Right cardiac atrium (tissue), 5 donors: ENCODE measurements around the gene CEP128. TPM values are rescaled to one million over a fixed set of nuclear protein-coding genes. Genes with fewer than 3 reads are reported as not detected.
A peak's percentile ranks its signal among the peaks of the same experiment; 100 is the strongest.

ENCODE experiments used
- ATAC-seq, 2 donors: fragments of 200-7000 bp; cut with Tn5 transposase; one replicate each; pipeline versions ENCODE4 v1.8.0 to v1.9.1; 2020; ENCODE audit warnings: moderate library complexity in 2 of 2, mild to moderate bottlenecking in 1 of 2
- DNase-seq, 3 donors: peaks; one replicate each; pipeline ENCODE4 v3.0.0-alpha.2; 2020
- H3K27ac ChIP-seq: one replicate; pipeline ENCODE4 v1.5.1; 2013; ENCODE audit warnings: mild to moderate bottlenecking, low read length, control low read depth, moderate library complexity
- H3K27me3 ChIP-seq: one replicate; pipeline ENCODE4 v1.6.1; 2013; ENCODE audit not compliant: control insufficient read depth, insufficient read depth
- H3K4me1 ChIP-seq: one replicate; pipeline ENCODE4 v1.6.1; 2013; ENCODE audit warnings: low read length; ENCODE audit not compliant: control insufficient read depth, insufficient read depth
- H3K4me3 ChIP-seq: one replicate; pipeline ENCODE4 v1.5.1; 2013; ENCODE audit warnings: low read length, control low read depth
- H3K9me3 ChIP-seq: one replicate; pipeline ENCODE4 v1.6.1; 2013; ENCODE audit warnings: low read length; ENCODE audit not compliant: control insufficient read depth
- WGBS: extraction: QIAGEN DNeasy Blood & Tissue Kit; methylation state at CpG from one replicate; pipeline ENCODE4 v1.1.7; 2013; 5-methylcytosine and 5-hydroxymethylcytosine counted together
- intact Hi-C, 4 donors: fragments of 100-400 bp; cut with DNase I; formaldehyde crosslinking; loops; one replicate each; pipeline versions ENCODE4 v1.11.0 to v1.14.0; 2022 to 2023
- long read RNA-seq, 4 donors: library from polyadenylated mRNA; unstranded; transcript quantifications; one replicate each; pipeline ENCODE4 v2.0.0, GENCODE V29; 2020 to 2021
- polyA plus RNA-seq: library from polyadenylated mRNA; stranded (reverse); fragments of 200-250 nt; gene quantifications from one replicate; pipeline ENCODE4 v1.2.3, GENCODE V29; 2013
- total RNA-seq, 4 donors: library from RNA; stranded (reverse); fragmentation: NEBNext Ultra II Directional; extraction: Animal tissue kit (Norgen Biotek cat#: 25700); gene quantifications; one replicate each; pipeline ENCODE4 v1.2.1, GENCODE V29; 2021
- donor health status: healthy with polysubstance abuse.
- donor health status: DM: no; HTN: yes; CAD: no.
- donor health status: DM: no; HTN: no; CAD: no.
- donor health status: DM: no; HTN: yes; CAD: no; lungs with severe emphysema.
- donor health status: DM: yes; HTN: yes; CAD: no.

CEP128 gene
- total RNA-seq, result 1 to 10 TPM; 4.4 to 9.2 (median 5.9) TPM
- 1.2 TPM for polyA plus RNA-seq
- long read RNA-seq, donor 1, full-length matches to known transcripts, result 2 of 5 reads
- long read RNA-seq, donor 1, partial matches to known transcripts, result 0 of 5 reads
- long read RNA-seq, donor 1, other reads (novel, unspliced or antisense), result 3 of 5 reads
- long read RNA-seq, donor 2, partial matches to known transcripts, result 0 of 1 reads
- long read RNA-seq, donor 2, other reads (novel, unspliced or antisense), result 1 of 1 reads
- long read RNA-seq, donor 3, partial matches to known transcripts, result 3 of 8 reads
- long read RNA-seq, donor 3, other reads (novel, unspliced or antisense), result 5 of 8 reads
- long read RNA-seq, donor 4, partial matches to known transcripts, result 1 of 1 reads
- long read RNA-seq, donor 4, other reads (novel, unspliced or antisense), result 0 of 1 reads

DNA sequence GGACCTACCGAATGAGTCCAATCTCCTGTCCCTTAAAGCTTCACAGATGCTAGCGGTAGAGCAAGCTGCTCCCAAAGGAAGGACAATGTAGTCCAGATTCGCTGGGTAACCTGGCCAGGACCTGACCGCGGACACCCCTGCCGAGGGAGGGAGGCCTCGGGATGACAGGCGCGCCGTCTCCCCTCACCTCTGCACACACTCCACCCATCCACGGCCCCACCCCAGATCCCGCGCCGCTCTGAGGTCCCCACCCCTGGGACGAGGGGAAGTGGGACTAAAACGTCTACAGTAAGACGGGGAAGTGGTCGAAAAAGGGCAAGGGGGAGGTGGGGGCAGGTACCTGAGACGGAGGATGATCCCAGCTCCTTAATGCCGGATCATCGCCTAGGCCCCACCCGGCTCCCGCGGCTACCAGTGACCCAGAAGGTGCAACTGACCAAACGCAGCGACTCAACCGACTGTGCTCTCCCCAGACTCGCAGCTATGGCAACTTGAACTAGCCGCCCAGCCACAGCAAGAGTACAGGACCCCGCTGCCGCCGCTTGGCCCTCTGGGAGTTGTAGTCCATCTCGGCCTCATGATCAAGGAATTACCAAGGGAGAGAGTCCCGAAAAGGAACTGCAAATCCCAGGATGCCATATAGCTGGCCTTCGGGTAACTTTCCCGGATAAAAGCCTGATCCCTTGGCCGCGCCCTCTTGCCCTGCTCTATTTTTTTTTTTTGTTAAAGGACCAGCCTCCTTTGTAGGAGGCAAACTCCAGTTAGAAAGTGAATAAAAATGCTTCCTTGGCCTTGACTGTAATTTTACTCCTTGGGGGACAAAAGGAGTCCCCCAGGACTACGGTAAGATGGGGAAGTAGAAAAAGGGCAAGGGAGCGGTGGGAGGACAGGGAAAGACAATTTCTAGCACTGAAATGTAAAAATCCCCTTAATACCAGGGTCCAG, at the start of gene CEP128:
Gene CEP128, minus strand, starts transcription at position 498 of the 945 bp plus-strand sequence.
- H3K27me3 ChIP-seq, result no peaks in the 10 kb centered on the region
- intact Hi-C loops, result no loop called here
- no peaks in the 10 kb centered on the region for H3K4me1 ChIP-seq
- H3K9me3 ChIP-seq, result no peaks in the 10 kb centered on the region
- WGBS, result 1% methylated on average over 40 of the region's 40 CpGs
- H3K4me3 ChIP-seq, result peak within 1 kb of the TSS; percentile 61
- H3K27ac ChIP-seq, result no peak within 1 kb of the TSS
- ATAC-seq (peak; percentile 100), DNase-seq (peak; percentile 96 to 98 (median 97))

DNA sequence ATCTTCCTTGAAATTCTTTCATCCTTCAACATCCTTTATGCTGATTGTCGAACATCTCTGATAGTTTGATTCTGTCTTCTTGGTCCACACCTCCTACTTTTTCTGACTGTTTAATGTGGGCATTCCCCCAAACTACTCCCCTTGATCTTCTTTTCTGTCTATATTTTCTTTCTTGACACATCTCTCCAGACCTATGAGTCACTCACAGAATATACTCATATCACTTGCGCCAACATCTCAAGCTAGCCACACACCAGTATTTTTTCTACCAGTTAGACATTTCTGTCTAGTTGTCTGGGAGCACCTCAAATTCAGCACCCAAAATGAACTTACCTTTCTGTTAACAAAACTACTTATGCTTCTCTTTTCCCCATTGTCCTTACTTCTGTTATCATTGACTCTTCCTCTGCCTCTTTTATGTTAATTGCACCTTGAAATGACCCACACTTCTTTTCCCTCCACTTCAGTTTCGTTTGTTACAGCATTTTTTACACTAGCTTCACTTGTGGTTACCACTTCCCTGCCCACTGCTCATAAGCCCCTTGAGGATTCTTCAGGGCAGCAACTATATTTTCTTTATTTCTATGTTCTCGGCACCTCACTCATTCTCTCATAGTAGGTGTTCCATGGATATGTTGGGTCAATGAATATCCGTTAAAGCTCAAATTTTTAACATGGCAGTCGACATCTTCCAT, 47.3 kb upstream of the CEP128 start:
- Histone ChIP-seq H3K4me3 (no peak overlapping the region), H3K4me1 (no peaks in the 10 kb centered on the region), H3K27ac (no peak overlapping the region), H3K27me3 (no peaks in the 10 kb centered on the region), H3K9me3 (no peaks in the 10 kb centered on the region)
- intact Hi-C loops, result loop anchor here in 2 of 4 donors (5.0 kb wide), 1 partner anchor 37 kb away; no protein-coding TSS in a partner anchor
- 73% methylated on average over 6 of the region's 6 CpGs for WGBS
- no peak for DNase-seq
- ATAC-seq, result no peak

DNA sequence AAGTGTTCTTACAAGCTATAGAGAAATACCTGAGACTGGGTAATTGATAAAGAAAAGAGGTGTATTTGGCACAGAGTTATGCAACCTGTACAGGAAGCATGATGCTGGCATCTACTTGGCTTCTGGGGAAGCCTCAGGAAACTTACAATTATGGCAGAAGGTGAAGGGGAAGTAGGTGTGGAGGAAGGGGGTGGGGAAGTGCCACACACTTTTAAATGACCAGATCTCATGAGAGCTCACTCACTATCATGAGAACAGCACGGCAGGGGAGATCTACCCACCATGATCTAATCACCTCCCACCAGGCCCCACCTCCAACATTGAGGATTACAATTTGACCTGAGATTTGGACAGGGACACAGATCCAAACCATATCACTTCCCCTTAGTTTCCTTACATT, 46.7 kb upstream of the CEP128 start:
- intact Hi-C loops, result loop anchor here in 2 of 4 donors (5.0 kb wide), 1 partner anchor 36 kb away; no protein-coding TSS in a partner anchor
- Histone ChIP-seq H3K27me3 (no peaks in the 10 kb centered on the region), H3K9me3 (no peaks in the 10 kb centered on the region), H3K27ac (no peak overlapping the region), H3K4me1 (no peaks in the 10 kb centered on the region), H3K4me3 (no peak overlapping the region)
- WGBS, result 32% methylated on average over 1 of the region's 1 CpG
- DNase-seq (no peak), ATAC-seq (no peak)

DNA sequence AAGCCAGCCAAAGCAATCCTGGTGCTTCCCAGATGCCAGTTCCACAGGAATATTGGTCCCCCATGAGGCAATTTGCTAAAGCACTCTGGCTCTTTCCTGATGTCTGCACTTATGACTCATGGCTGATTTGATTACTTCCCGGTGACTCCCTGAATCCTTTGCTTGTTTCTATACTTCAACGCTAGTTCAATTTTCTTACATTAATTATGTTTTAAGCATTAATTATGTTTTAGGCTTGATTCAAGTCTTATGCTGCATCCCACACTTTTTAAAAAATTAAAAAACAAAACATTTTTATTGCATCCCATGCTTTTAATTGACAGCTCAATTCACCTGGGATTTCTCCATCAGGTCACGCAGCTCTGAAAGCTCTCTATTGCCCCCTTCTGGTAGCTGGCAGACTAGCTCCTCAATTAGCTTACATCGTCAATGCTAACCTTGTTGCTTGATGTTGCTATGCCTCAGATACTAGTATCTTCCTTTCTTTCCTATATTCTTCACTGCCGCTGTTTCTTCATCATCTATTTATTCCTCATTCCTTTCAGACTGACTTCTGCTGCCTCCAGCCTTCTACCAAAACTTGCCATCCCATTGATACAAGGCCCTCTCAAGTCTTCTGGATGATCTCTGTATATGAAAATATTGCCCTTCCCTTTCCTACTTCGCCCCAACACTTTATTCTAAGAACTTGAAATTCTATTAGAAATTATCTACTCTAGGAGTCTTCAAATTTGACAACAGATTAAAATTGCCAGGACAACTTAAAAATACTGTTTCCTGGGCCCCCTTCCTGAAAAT, 45.9 kb upstream of the CEP128 start:
- Histone ChIP-seq H3K4me1 (no peaks in the 10 kb centered on the region), H3K27me3 (no peaks in the 10 kb centered on the region), H3K27ac (no peak overlapping the region), H3K4me3 (no peak overlapping the region), H3K9me3 (no peaks in the 10 kb centered on the region)
- WGBS, result 29% methylated on average over 6 of the region's 6 CpGs
- intact Hi-C loops, result loop anchor here in 2 of 4 donors (5.0 kb wide), 1 partner anchor 35 kb away; no protein-coding TSS in a partner anchor
- DNase-seq, result peak in 2 of 3 donors; percentile 40 to 56
- peak in 1 of 2 donors; percentile 69 for ATAC-seq

DNA sequence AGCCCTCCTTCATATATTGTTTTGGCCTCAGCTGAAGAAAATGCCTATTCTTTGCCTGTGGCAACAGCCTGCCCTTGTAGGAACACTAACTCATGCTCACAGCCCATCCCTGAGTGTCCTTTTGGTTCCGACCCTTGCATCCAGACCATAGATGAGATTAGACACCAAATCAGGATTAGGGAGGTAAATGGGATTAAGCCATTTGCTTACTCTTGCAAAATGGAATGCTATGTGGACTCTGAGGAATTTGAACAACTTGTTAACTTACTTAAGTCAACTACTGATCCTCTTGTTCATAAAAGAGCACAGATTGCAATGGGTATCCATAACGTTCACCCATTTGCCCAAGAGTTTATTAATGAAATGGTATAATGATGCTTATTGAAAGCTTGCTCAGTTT, 41.2 kb upstream of the CEP128 start:
- no peak for ATAC-seq
- whole genome bisulfite sequencing, result 79% methylated on average over 2 of the region's 2 CpGs

DNA sequence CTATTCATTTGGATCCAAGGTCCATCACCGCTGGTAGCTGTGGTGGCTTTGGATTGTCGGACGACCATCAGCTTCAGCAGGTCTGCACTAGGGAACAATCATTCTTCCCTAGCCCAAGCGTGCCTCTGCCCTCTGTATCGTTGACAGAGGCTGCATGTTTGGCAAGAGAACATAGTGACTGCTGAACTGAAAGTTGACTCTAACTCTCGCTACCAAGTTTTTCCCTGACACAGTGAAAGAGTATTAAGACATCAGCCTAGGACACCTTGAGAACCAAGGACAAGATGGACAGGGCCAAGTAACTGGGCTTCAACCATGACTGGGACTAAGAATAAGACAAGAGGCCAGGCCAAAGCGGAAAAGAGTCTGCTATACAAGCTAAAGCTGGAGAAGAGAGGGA, 40.1 kb upstream of the CEP128 start:
- ATAC-seq (no peak), DNase-seq (no peak)
- no peaks in the 10 kb centered on the region for H3K4me1 ChIP-seq
- no peak overlapping the region for H3K27ac ChIP-seq
- no peaks in the 10 kb centered on the region for H3K27me3 ChIP-seq
- no peaks in the 10 kb centered on the region for H3K9me3 ChIP-seq
- no peak overlapping the region for H3K4me3 ChIP-seq
- 92% methylated on average over 7 of the region's 7 CpGs for WGBS
- intact Hi-C loops, result no loop called here

More for the DNA sequence above, 41.2 kb upstream of the CEP128 start:
- DNase-seq, result no peak
- H3K27me3 ChIP-seq, result no peaks in the 10 kb centered on the region
- no peak overlapping the region for H3K4me3 ChIP-seq
- intact Hi-C loops, result no loop called here
- no peak overlapping the region for H3K27ac ChIP-seq
- no peaks in the 10 kb centered on the region for H3K9me3 ChIP-seq
- H3K4me1 ChIP-seq, result no peaks in the 10 kb centered on the region

DNA sequence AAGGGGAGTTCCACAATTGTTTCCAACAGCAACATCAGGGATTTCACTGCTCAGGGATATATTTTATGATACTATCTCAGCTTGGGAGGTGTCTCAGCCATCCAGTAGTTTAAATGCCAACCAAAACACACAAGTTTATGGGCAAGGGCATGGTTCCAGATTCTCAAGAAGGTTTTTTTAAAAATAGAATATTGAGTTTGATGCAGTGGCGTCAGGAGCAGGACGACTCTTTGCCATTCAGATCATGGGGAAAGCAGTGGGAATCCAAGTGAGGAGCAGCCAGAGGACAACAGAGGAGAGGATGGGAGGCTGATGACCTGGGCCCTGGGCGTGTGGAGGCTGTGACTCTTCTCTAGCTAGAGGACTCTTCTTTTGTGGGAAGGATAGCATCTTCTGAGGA, 39.6 kb upstream of the CEP128 start:
- WGBS, result 70% methylated on average over 3 of the region's 3 CpGs
- Histone ChIP-seq H3K27ac (no peak overlapping the region), H3K27me3 (no peaks in the 10 kb centered on the region), H3K9me3 (no peaks in the 10 kb centered on the region), H3K4me3 (no peak overlapping the region), H3K4me1 (no peaks in the 10 kb centered on the region)
- ATAC-seq (no peak), DNase-seq (no peak)
- intact Hi-C loops, result no loop called here

DNA sequence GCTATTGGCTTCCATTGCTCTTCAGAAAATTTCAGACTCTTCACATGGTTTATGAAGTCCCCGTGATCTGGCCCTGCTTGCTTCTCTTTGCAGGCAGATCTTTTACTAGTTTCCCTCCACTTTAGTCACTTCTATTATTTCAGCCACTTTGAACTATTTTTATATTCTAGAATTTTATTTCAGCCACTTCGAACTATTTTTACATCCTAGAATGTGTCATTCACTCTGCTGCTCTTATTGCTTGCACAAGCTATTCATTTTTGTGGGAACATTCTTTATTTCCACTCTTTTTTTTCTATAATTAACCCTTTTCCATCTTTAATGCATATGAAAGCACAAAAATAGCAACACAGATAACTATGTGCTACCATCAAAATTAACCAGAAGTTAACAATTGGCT, 38.4 kb upstream of the CEP128 start:
- Histone ChIP-seq H3K9me3 (no peaks in the 10 kb centered on the region), H3K27ac (no peak overlapping the region), H3K27me3 (no peaks in the 10 kb centered on the region), H3K4me3 (no peak overlapping the region), H3K4me1 (no peaks in the 10 kb centered on the region)
- intact Hi-C loops, result no loop called here
- no peak for ATAC-seq
- no peak for DNase-seq
- 76% methylated on average over 2 of the region's 2 CpGs for WGBS

DNA sequence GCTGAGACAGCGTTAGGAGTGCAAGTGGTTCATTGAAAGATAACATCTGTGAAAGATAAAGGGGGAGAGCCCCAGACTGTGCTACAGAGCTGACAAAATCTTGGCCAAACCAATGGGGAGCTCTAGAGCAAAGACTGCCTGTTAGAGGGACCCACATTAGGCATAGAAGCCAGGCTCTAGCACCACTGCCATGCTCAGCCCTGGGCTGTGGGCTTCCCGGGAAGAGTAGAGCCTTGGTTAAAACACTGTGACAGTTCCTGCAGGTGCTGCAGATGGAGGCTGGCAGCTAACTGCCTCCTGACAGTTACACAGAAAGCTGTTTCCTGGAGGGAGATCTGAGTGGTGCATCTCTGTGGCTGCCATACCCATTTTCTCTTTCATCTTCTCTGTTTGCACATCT, 36.9 kb upstream of the CEP128 start:
- Histone ChIP-seq H3K27me3 (no peaks in the 10 kb centered on the region), H3K4me1 (no peaks in the 10 kb centered on the region), H3K27ac (no peak overlapping the region), H3K9me3 (no peaks in the 10 kb centered on the region), H3K4me3 (no peak overlapping the region)
- DNase-seq, result no peak
- ATAC-seq, result no peak
- WGBS, result 39% methylated on average over 2 of the region's 2 CpGs
- intact Hi-C loops, result no loop called here

DNA sequence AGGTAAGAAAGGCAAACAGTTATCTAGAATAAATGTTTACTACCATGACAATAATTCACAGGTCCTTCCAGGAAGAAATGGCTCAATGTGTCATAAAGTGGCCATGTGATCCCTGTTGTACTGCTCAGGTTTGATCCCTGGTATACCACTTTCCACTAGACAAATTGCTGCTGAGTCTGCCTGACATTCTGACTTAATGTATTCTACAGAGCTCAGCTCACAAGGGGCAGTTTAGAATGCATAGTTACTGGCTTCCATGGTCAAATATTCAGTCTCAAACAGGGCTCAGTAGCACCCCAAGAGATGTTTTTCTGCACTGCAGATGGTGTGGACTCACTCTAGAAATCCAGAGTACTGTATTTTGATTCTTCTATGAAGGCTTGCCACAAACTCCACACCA, 35.7 kb upstream of the CEP128 start:
- intact Hi-C loops, result no loop called here
- no peaks in the 10 kb centered on the region for H3K27me3 ChIP-seq
- H3K4me3 ChIP-seq, result no peak overlapping the region
- H3K27ac ChIP-seq, result no peak overlapping the region
- no peaks in the 10 kb centered on the region for H3K9me3 ChIP-seq
- DNase-seq, result no peak
- ATAC-seq, result no peak
- H3K4me1 ChIP-seq, result no peaks in the 10 kb centered on the region
